Measurements from ENCODE around the gene PLEKHA6.
A peak's percentile ranks its signal among the peaks of the same experiment; 100 is the strongest.

The PLEKHA6 gene

DNA sequence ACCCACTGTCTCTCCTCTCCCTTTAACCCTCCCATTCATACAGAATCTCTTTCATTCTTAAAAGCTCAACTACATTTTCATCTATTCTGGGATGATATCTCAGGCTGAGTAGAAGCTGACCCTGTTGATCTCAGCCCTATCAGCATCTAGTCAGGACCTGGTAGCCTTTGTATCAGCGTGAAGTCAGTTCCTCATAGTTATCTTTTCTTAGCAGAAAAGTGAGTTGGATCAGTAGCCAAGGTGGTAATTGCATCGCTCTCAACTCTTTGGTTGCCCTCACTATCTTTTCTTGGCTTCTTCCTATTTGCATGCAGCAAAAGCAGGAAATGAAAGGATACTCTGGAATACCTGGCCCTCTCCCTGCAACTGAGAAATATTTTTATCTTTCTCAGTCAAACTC, 132.4 kb downstream of the PLEKHA6 start:
- CTCF ChIA-PET: interaction anchor here (0.6 to 2.1 kb wide), 4 partner anchors 10 to 741 kb away, joined by 3 to 5 read pairs (median 4); partner anchors contain the start of gene GOLT1A
- POLR2A ChIA-PET (ENCODE audit: low non-redundant PET): no interaction called here
- no peak for DNase-seq (ENCODE audit: low spot score)
- TF ChIP-seq, protein P1, sequence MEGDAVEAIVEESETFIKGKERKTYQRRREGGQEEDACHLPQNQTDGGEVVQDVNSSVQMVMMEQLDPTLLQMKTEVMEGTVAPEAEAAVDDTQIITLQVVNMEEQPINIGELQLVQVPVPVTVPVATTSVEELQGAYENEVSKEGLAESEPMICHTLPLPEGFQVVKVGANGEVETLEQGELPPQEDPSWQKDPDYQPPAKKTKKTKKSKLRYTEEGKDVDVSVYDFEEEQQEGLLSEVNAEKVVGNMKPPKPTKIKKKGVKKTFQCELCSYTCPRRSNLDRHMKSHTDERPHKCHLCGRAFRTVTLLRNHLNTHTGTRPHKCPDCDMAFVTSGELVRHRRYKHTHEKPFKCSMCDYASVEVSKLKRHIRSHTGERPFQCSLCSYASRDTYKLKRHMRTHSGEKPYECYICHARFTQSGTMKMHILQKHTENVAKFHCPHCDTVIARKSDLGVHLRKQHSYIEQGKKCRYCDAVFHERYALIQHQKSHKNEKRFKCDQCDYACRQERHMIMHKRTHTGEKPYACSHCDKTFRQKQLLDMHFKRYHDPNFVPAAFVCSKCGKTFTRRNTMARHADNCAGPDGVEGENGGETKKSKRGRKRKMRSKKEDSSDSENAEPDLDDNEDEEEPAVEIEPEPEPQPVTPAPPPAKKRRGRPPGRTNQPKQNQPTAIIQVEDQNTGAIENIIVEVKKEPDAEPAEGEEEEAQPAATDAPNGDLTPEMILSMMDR (conservative IDR thresholded peaks at IDR 0.05; ENCODE audit: low read depth): no peak
- H3K27ac ChIP-seq: no peak overlapping the region

DNA sequence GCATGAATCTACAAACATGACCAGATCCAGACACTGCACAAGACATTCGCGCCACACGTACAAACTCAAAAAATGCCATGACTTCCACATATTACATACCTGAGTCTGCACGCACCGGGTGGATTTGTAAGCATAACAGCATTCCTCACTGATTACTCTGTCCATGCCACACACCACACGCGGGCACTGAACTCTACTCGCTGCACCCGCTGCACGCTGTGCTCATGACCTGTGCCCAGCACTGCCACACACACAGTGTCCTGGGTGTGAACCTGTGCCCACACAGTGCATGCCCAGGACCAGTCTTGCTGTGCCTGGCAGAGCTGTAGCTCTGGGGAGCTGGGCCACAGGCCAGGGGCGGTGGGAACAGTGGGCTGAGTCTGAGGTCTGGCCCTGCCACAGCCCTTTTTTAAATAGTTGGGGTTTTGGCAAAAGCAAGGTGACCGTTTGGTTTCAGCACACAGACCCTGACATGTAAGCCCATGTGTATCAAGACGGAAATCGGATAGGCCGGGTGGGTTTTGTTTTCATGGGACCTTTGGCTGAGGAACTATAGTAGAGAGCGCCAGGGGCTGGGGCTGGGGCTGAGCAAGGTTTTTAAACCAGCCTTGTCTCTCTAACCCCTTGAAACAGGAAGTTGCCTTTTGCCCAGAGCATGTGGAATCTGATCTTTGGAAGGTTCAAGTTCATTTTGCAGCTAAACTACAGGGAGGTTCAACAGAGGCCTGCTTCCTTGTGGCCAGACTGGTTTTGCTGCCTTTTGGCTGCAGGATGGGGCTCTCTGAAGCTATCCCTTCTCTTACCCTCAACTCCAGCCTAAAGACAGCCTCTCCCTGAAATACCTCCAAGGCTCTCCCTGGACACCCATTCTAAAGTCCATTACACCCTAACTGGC, 133.6 kb downstream of the PLEKHA6 start:
- ChIA-PET POLR2A (ENCODE audit: low non-redundant PET) (no interaction called here), CTCF (interaction anchor here (0.6 to 2.1 kb wide), 6 partner anchors 12 to 957 kb away, joined by 3 to 5 read pairs (median 4); partner anchors contain the start of gene GOLT1A)
- TF ChIP-seq, protein P1 (conservative IDR thresholded peaks at IDR 0.05; ENCODE audit: low read depth): no peak
- DNase-seq (ENCODE audit: low spot score): peak; percentile 95
- no peak overlapping the region for H3K27ac ChIP-seq

DNA sequence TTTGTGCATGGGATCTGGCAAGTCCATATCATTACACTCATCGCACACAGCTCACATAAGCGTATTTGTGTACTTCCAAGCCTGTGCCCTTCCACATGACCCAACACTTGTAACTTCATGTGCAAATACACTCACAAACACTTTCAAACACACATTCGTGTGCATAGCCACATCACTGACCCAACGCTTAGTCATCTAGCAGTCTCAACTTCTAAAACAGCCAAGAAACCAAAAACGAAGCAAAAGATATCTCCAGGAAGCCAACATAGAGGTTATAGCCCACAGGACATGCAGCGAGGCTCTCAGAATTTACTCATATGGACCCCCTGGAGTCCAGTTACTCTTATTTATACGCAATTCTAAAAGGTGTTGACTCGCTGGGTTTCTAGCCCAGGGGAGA, 135.1 kb downstream of the PLEKHA6 start:
- ChIA-PET CTCF (interaction anchor here (1.5 to 1.6 kb wide), 2 partner anchors 11 to 18 kb away, joined by 4 to 7 read pairs; partner anchors contain the start of gene GOLT1A), POLR2A (ENCODE audit: low non-redundant PET) (no interaction called here)
- TF ChIP-seq, protein P1 (conservative IDR thresholded peaks at IDR 0.05; ENCODE audit: low read depth): no peak
- no peak overlapping the region for H3K27ac ChIP-seq
- DNase-seq (ENCODE audit: low spot score): no peak

DNA sequence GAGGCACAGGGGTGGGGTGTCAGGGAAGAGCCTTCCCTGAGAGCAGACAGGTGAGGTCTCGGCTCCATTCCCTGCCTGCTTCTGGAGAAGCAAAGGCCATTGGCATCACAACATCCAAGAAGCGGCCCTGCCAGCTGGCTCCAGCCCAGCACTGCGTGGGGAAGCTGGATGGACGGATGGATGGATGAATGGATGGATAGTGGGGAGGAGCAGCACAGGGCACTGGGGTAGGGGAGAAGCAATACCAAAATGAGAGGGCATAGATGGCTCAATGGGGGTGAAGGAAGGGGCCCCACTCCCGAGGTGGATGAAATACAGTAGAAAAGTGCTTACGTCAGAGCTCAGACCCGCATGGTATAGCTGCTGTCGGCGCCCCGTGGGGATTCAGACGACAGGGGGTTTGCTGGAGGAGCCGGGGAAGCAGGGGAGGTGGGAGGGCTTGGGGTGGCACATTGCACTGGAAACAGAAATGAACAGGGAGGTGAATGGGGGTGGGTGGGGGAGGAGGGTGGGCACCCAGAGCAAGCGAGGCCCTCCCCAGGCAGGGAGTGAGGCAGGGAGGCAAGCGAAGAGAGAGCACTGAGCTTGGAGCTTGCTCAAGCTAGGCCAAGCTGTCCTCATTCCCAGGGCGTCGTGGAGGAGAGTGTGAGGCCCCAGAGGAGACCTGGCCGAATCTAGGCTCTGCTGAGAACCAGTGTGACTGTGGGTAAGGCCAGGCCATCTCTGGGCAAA, 136.4 kb downstream of the PLEKHA6 start:
- H3K27ac ChIP-seq: no peak overlapping the region
- ChIA-PET CTCF (interaction anchor here (1.6 kb wide), 1 partner anchor 16 kb away, joined by 4 read pairs; no protein-coding TSS in a partner anchor), POLR2A (ENCODE audit: low non-redundant PET) (no interaction called here)
- TF ChIP-seq, protein P1 (conservative IDR thresholded peaks at IDR 0.05; ENCODE audit: low read depth): no peak
- DNase-seq (ENCODE audit: low spot score): no peak

DNA sequence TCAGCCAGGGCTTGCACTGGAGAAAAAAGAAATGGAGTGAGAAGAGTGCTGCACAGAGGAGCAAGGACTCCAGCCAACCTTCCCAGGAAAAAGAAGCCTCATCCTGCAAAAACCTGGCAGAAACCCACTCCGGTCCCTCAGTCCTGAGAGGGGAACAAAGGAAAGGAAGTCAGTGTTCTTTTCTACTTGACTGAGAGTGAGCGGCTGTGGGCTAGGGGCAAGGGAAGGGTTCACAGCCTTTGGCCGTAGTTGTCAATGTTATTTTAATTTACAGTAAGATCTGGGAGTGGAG, 137.0 kb downstream of the PLEKHA6 start:
- CTCF ChIA-PET: interaction anchor here (0.6 kb wide), 1 partner anchor 12 kb away, joined by 6 read pairs; no protein-coding TSS in a partner anchor
- POLR2A ChIA-PET (ENCODE audit: low non-redundant PET): no interaction called here
- TF ChIP-seq, protein P1 (conservative IDR thresholded peaks at IDR 0.05; ENCODE audit: low read depth): no peak
- no peak for DNase-seq (ENCODE audit: low spot score)
- H3K27ac ChIP-seq: no peak overlapping the region

DNA sequence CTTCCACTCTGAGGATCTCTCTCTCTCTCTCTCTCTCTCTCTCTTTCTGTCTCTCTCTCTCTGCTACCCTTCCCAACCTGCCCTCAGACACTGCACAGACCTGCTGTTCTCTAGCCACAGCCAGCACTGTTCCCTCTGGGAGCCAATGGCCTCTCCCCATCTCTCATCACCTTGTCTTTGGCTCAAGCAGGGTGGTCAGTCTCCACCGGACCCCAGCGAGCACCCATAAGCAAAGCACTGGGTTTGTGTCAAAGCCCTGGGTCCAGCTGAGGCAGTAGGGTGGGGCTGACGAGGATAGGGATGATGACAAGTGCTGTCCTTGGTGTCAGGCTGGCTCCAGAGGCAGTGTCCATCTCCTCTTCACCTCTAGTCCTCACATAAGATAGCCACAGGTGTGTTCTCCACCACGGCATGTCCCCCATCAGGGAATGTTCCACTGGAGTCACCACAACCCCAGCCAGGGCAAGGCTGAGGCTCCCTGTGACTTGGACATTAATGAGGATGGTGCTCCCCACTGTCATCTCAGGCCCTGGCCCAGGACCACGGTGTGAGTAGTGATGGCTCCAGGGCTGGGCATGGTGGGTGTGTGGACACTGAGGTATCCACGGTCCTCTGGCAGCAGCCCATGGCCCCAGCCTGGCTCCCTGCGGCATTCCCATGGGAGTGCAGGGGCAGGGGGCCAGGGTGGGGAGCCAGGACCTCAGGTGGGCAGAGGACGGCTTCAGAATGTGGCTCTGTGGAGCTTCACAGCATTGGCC, 137.5 kb downstream of the PLEKHA6 start:
- TF ChIP-seq, protein P1 (conservative IDR thresholded peaks at IDR 0.05; ENCODE audit: low read depth): no peak
- POLR2A ChIA-PET (ENCODE audit: low non-redundant PET): no interaction called here
- CTCF ChIA-PET: interaction anchor here (0.6 kb wide), 1 partner anchor 11 kb away, joined by 6 read pairs; no protein-coding TSS in a partner anchor
- DNase-seq (ENCODE audit: low spot score): no peak
- no peak overlapping the region for H3K27ac ChIP-seq
